NOMO-1 (cell line): ENCODE measurements around the gene PRAME.
A peak's percentile ranks its signal among the peaks of the same experiment; 100 is the strongest.
"Not testable (repeated sequence)": the region's sequence is repeated elsewhere in the genome, so short reads cannot be mapped to it uniquely, and the experiment has no call there.

ENCODE experiments used
- DNase-seq, 2 experiments: peaks; one replicate each; lab custom pipeline; 2025; ENCODE audit not compliant: unreplicated experiment in 2 of 2; lab: John Stamatoyannopoulos, UW

PRAME gene

DNA sequence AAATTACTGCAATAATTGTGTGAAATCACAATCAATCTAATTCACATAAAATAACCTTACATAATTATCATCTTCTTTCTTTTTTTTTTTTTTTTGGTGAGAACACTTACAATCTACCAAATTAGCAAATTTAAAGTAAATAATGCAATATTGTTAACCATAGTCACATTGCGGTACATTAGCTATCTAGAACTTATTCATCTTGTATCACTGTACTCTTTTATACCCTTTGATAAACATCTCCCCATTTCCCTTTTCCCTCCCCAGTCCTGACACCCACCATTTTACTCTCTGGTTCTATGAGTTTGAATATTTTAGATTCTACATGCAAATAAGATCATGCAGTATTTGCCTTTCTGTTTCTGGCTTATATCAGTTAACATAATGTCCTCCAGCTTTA is 24.0 kb upstream of the PRAME start:
- DNase-seq = no peak

DNA sequence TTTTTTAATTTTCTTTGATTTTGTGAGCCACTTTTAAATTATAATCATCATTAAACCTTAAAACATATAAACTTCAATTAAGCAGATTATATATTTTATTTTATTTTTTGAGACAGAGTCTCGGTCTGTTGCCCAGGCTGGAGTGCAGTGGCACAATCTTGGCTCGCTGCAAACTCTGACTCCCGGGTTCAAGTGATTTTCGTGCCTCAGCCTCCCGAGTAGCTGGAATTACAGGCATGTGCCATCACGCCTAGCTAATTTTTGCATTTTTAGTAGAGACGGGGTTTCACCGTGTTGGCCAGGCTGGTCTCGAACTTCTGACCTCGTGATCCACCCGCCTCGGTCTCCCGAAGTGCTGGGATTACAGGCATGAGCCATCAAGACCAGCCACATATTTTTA is 22.5 kb upstream of the PRAME start:
- not testable (repeated sequence) for DNase-seq

DNA sequence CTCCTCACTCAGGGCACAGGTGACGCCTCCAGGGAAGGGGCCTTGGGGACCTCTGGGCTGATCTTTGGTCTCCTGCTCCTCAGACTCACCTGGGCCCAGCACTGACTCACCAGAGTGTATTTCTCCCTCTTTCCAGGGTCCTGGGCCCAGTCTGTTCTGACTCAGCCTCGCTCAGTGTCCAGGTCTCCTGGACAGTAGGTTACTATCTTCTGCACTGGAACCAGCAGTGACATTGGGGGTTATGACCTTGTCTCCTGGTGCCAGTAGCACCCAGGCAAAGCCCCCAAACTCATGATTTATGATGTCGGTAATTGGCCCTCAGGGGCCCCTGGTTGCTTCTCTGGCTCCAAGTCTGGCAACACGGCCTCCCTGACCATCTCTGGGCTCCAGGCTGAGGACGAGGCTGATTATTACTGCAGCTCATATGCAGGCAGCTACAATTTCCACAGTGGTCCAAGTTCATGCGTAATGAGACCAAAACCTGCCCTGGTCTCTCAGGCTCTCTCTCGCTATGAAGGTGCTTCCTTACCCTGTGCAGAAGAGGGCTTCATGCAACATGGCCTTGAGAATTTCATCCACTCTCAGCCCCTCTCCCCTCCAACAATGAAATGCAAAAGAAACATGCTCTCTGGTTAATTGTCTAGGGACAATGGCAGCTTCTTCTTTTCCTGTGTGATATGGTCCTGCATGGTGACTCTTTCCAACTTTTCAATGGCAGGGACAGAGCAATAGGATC is 21.0 kb upstream of the PRAME start:
- DNase-seq = no peak

DNA sequence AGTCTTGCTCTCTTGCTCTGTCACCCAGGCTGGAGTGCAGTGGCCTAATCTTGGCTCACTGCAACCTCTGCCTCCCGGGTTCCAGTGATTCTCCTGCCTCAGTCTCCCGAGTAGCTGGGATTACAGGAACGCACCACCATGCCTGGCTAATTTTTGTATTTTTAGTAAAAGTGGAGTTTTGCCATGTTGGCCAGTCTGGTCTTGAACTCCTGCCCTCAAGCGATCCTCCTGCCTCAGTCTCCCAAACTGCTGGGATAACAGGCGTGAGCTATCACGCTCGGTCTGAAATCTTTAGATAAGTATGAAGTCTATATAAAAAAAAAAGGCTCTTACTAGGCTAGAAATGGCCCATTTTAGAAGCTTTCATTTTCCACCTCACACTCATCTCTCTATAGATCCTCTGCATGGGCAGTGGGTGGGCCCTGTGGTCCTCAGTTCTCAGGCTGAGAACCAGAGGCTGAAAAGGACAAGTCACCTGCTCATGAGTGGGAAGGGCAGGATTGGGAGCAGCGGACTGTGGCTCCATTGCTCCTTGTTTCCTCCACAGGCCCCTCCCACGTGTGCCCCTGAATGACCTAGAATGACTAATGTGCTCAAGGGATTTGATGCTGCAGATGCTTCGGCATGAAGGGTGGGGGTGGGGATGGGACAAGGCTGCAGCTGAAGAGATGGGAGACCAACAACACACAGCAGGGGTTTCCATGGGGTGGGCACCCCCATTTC is 19.8 kb upstream of the PRAME start:
- no peak for DNase-seq

DNA sequence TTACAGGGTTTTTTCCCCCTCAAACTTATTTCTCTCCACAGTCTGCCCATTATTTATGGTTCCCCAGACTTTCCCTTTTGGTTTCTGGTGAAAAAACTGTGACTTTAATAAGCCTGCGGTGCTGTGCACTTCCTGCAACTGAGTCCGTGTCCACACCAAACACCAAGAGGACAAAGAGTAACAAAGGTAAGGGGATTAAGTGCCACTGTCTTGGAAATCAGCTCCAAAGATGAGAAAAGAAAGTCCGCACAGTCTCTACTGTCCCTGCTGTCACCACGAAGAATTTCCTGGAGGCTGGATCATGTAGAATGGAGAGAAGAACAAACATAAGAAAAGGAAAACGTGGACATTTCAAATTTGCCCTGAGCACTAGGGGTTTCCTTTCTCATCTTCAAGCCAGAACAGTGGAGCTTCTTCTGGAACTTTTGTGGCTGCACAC is 17.9 kb upstream of the PRAME start:
- DNase-seq = no peak

DNA sequence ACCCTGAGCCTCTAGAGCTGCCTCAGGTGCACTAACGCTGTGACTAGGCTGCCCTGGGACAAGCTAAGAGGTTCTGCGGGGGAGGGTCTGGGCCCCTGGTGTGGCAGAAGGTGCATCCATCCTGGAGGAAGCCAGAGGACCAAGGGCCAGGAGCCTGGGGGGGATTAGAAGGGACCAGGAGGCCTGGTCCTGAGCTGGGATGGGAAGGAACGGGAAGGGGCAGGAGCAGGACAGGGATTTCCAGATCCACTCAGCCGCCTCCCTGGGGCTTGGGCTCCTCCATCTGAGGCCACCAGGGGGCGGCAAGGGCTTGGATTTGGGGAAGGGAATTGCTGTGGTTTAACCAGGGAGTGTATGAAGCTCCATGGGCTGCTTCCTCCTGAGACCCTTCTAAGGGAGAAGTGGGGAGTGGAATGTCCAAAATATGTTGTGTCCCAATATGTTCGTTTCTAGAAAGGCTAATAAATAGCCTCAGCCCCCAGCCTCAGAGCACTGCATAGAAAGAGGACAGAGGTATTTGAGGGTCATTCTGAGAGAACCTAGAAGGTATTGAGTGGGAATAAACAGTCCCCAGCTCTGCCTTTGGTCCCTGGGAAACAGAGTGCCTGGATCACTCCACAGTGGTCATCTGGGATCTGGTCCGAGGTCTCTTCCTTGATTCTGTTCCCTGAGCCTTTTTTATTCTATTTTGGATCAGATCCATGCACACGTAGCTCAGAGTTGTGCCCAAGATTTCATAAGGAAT is 17.4 kb upstream of the PRAME start:
- DNase-seq = peak in 1 of 2 experiments; percentile 19

DNA sequence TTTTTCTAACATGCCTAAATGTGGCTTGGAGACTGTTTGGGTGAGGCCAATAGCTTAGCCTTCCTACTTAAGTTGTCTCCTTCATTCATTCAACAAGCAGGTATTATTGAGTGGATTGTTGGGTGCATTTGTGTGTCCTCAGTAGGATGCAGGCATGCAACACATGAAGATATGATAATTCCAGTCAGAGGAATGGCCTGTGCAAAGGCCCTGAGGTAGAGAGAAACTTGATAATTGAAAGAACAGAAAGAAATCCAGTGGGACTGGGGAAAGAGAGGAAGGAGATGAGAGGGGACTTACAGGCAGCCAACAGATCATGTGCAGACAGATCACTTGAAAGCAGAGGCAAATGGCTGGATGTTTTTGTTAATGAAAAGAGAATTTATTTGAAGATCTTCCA is 15.3 kb upstream of the PRAME start:
- no peak for DNase-seq

DNA sequence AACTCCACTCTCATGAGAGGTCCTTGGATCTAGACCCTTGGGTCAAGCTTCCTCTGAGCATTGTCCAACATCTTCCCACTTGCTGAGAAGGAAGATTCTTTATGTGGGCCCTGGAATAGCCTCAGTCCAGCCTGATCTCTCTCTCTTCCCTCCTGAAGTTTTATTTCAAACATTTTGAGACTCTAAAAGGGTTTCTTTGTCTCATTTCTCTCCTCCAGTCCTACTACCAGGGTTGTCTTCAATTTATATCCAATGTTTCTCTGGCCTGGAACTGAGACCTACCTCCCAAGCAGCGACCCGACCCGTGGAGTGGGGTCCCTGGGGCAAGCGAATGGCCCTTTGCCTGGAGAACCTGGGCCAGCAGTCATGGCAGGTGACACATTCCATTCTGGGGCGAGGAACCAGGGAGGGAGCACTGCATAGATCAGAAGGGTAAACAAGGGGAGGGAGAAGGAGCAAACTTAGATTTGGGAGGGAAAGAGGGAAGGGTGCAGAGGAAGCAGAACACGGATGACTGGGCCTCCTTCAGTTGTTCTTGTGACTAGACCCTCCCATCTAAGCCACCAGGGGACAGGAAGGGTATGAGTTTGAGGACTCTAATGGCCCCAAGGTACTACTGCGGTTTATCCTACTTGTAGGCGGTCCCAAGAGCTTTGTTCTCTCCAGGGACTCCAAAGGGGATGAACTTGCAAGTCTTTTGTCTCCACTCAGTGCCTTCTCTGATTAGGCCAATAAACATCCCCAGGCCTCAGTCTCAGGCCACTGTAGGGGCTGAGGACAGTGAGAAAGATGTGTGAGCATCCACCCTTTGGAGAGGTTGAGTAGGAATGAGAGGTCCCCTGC is 14.2 kb upstream of the PRAME start:
- no peak for DNase-seq

DNA sequence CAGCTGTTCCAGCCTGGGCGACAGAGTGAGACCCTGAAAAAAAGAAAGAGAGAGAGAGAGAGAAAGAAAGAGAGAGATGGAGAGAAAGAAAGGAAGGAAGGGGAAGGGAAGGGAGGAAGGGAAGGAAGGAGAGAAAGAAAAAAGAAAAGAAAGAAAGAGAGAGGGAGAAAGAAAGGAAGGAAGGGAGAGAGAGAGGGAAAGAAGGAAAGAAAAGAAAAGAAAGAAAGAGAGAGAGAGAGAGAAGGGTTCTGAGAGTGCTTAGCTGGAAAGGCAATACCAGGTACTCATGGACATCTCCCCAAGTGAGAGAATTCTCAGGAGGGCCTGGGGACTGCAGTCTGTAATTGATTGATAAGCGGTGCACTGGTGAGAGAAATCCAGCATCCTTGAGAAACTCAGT is 12.8 kb upstream of the PRAME start:
- DNase-seq = no peak

DNA sequence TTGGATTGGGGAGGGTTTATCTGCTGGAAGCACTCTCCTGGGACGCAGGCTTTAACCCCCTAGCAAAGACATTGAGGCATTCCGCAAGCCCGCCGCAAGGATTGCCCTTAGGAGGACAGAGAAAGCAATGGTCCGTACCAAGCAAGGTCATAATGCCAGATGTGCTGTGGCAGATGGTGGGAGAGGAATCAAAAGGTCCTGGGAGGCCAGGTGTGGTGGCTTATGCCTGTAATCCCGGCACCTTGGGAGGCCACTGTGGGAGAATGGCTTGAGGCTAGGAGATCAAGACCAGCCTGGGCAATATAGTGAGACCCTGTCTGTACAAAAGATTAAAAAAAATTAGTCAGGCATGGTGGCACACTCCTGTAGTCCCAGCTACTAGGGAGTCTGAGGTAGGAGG is 12.4 kb upstream of the PRAME start:
- DNase-seq = no peak

DNA sequence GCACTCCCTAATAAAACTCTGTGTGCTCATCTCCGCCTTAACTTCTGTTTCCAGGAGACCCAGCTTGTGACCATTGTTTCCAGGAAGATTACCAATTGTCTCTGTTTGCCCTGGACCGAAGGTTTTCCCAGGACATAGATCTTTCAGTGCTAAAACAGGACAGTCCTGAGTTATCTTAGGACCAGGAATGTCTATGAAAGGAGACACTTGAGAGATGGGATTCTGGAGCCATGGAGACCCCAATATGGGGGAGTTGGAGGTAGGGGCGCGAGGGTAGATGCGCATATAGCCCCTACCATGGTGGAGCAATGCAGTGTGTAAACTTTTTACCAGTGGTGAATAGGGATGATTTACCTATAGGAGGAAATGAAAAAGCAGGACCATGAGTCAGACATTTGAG is 10.2 kb upstream of the PRAME start:
- no peak for DNase-seq

DNA sequence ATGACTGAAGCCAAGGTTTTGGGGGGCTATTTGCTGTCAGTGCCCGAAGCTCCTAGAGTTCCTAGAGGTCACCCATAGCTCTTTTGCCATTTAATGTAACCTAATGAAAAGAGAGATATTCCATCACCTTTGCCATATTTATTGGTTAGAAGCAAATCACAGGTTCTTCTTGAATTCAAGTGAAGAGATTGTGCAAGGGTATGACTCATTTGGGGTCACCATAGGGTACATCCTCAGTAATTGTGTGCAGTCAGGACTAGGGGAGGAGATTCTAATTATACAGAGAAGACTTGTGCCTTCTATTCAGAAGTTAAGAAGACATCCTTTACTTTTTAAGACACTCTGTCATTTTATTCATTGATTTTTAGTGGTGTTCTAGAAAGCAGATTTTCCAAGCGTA is 6.9 kb upstream of the PRAME start:
- DNase-seq = peak in 1 of 2 experiments; percentile 52

DNA sequence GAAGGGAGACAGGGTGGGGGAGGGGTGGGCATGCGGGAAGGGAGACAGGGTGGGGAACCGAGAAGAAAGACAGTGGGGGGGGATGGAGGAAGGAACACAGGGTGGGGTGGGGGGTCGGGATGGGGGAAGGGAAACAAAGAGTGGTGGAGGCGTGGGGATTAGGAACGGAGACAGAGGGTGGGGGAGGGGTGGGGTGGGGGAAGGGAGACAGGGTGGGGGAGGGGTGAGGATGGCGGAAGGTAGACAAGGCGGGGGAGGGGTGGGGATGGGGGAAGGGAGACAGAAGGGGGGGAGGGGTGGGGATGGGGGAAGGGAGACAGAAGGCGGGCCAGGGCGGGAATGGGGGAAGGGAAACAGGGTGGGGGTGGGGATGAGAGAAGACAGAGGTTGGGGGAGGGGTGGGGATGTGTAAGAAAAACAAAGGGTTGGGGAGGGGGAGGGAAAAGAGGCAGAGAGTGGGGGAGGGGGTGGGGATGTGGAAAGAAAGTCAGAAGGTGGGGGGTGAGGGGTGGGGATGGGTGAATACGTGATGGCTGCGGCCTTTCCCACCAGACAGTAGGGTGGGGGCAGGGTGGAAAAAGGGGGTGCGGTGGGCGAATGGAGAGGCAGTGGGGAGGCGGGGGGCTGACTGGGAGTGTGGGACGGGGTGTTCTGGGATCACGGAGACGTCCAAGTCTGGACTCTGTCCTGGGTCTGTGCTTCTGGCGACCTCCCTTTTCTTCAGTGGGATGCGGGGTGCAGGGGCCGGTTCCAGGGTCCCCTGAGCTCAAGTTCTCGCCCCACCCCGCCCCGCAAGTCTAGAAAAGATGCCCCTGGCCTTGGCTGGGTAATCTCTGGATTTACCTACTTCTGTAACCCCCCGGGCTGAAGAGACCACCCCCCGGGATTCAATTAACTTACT is 744 bp downstream of the PRAME start:
- DNase-seq = no peak

DNA sequence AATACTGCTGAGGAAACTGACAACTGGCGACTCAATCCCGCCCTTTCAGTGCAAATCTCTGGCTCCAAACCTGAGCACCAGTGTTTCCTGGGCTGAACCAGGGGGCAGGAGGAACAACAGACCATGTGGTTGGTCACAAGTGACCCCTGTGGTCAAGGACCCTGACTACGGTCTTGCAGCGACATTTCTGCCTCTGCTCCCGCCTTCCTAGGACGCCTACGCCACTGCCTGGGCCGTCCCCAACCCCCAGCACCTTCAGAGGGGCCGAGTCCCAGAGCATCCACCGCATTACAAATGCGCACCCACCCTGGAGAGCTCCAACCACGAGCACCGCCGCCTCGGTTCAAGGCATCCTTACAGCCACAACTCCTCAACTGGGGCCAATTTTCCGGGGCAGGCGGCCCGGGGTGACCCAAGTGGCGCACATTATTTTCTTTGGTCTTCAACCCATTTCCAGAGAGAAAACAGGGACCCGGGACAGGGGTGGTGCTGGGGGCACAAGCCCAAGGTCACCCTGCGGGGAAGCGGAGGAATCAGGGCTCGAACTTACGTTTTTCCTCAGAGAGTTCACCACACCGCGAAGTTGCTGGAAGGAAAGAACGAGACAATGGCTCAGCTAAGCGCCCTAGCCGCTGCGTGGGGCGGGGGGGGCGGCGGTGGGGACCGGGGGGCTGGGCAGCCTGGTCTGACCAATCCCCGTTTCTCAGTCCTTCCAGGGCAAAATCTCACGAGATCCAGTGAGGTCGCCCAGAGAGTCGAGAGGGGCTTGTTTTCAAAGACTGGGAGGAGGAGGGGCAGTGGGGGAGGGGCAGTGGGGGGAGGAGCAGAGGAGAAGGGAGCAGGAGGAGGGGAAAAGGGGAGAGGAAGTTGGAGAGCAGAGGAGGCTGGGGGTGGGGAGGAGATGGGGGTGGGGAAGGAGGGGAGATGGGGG is 1.8 kb downstream of the PRAME start:
- DNase-seq = no peak

DNA sequence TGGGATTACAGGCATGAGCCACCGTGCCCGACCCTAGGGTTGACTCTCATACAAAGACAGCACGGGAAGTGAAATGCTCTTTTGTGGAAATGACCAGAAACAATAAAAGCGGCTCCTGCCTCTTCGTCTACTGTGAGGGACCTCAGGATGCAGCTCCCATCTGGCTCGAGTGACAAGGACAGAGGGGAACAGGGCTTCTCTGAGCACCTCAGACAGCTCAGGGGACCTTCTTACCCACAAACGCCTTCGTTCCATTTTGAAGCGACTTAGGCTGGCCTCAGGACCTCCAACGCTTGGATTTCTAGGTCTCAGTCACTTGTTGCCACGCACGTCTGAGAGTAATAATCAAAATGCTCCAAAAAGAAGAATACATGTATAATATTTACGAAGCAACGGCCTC is 2.5 kb downstream of the PRAME start:
- no peak for DNase-seq

DNA sequence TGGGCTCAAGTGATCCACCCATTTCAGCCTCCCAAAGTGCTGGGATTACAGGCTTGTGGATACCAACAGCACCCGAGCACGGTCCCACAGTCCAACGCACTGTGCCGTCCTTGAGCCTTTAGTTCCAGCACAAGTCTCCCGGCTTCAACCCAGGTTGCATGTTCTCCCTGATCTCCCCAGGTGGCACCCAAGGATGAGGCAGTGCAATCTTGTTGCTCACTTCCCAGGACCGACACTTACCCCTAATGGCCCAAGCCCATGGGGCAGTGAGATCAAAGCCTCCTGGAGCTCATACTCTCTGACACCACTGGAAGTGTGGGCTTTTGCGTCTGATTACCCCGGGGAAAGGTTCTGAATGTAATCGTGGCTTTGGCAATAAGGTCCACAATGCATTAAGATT is 3.5 kb downstream of the PRAME start:
- no peak for DNase-seq

DNA sequence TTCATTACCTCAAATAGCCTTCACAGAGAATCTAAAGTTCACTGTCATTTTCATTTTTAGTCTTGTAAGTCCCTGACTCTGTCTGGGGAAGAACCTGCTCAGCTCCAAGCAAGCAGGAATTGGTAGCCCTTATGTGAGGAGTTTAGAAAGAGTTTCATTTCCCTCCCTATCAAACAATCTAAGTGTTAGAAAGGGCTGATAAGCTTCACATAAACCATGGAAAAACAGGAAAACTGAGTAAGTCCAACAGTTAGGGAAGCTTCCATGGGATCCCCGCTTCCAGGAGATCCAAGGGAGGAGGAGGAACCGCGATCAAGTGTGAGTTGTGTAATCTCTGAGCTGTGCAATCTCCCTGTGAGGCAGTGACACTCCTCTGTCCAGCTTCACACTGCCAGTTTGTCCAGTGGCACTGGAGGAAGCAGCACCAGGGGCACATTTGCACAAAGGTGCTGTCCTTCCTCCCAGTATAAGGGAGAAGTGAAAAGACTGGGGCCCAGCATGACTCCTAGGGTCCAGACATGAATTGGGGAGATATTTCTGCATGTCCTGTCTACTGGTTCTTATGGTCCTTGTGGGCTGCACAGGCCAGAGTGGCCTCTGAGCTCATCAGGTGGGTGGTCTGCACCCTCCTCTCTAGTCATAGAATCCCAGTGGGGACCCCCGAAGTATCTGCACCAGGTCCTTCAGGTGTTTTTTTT is 4.3 kb downstream of the PRAME start:
- peak in 1 of 2 experiments; percentile 27 for DNase-seq
